NT2/D1 (cell line): Measurements from ENCODE around the gene TMEM125.

ENCODE experiments used
- DNase-seq: peaks from one replicate; pipeline ENCODE4 v3.0.0-alpha.2; 2011; ENCODE audit warnings: low read depth, low spot score
- H3K27me3 ChIP-seq: 2 replicates; pipeline ENCODE4 v1.6.0; 2011; ENCODE audit warnings: mild to moderate bottlenecking; ENCODE audit not compliant: insufficient read length, insufficient read depth
- H3K36me3 ChIP-seq: 2 replicates; pipeline ENCODE4 v1.6.1; 2011; ENCODE audit warnings: mild to moderate bottlenecking, low read length, mixed read lengths; ENCODE audit not compliant: insufficient read depth, insufficient read length
- H3K4me1 ChIP-seq: 2 replicates; pipeline ENCODE4 v1.5.1; 2011; ENCODE audit not compliant: insufficient read depth, insufficient read length
- H3K4me3 ChIP-seq: 2 replicates; pipeline ENCODE4 v1.5.1; 2011; ENCODE audit warnings: low read depth; ENCODE audit not compliant: insufficient read length
- H3K9ac ChIP-seq: 2 replicates; pipeline ENCODE4 v1.6.0; 2011; ENCODE audit warnings: low read depth; ENCODE audit not compliant: insufficient read length
- H3K9me3 ChIP-seq: 2 replicates; pipeline ENCODE4 v1.5.1; 2011; ENCODE audit warnings: mild to moderate bottlenecking, low read length; ENCODE audit not compliant: insufficient read depth
- SUZ12 ChIP-seq: IDR thresholded peaks from 2 replicates; pipeline ENCODE4 v1.6.1; 2011; ENCODE audit not compliant: insufficient read length, insufficient read depth; ENCODE audit errors: extremely low read depth
- YY1 ChIP-seq: IDR thresholded peaks from 2 replicates; pipeline ENCODE4 v1.6.1; 2011; ENCODE audit not compliant: insufficient read length, insufficient read depth
- ZNF274 ChIP-seq: IDR thresholded peaks from 2 replicates; pipeline ENCODE4 v1.6.1; 2011; ENCODE audit warnings: mild to moderate bottlenecking, low read depth, low read length

Gene TMEM125

GRCh38 chr1:43256675-43257570 lies 12.9 kb upstream of the TMEM125 start:
- peaks cover 49% of the 10 kb centered on the region for H3K9me3 ChIP-seq

DNA sequence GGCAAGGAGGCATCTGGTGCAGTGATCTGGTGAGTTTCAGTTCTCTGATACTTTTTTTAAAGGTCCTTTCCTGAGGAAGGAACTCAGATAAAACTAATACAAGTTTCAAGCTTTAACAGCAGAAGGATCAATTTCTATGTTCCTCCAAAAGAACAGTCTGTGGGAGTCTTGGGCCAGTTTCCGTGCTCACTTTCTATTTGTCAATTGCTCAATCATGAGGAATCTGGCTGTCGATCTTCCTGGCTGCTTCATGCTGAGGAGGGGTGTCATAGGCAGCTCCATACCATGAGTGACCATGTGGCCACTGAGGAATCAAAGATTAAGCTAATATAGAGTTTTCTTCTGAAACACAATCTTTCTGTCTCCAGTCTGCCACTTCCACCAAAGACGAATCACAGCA lies 11.4 kb upstream of the TMEM125 start:
- no peak for DNase-seq
- Histone ChIP-seq H3K4me3 (no peak overlapping the region), H3K36me3 (no peaks in the 10 kb centered on the region), H3K27me3 (no peaks in the 10 kb centered on the region), H3K9me3 (peaks cover 63% of the 10 kb centered on the region), H3K4me1 (no peaks in the 10 kb centered on the region), H3K9ac (no peak overlapping the region)
- TF ChIP-seq SUZ12 (no peak), YY1 (no peak), ZNF274 (no peak)

More at GRCh38 chr1:43256675-43257570, 12.9 kb upstream of the TMEM125 start:
- TF ChIP-seq SUZ12 (no peak), ZNF274 (no peak), YY1 (no peak)
- H3K4me3 ChIP-seq: no peak overlapping the region
- H3K36me3 ChIP-seq: no peaks in the 10 kb centered on the region
- no peak for DNase-seq
- H3K4me1 ChIP-seq: no peaks in the 10 kb centered on the region
- H3K27me3 ChIP-seq: no peaks in the 10 kb centered on the region
- H3K9ac ChIP-seq: no peak overlapping the region

GRCh38 chr1:43265431-43265830 lies 4.4 kb upstream of the TMEM125 start:
- H3K9me3 ChIP-seq: peaks cover 57% of the 10 kb centered on the region
- no peak for TF ChIP-seq ZNF274
- TF ChIP-seq YY1: no peak
- no peak for TF ChIP-seq SUZ12
- no peaks in the 10 kb centered on the region for H3K36me3 ChIP-seq
- no peak overlapping the region for H3K9ac ChIP-seq
- H3K4me3 ChIP-seq: no peak overlapping the region
- no peaks in the 10 kb centered on the region for H3K27me3 ChIP-seq
- no peak for DNase-seq
- no peaks in the 10 kb centered on the region for H3K4me1 ChIP-seq

DNA sequence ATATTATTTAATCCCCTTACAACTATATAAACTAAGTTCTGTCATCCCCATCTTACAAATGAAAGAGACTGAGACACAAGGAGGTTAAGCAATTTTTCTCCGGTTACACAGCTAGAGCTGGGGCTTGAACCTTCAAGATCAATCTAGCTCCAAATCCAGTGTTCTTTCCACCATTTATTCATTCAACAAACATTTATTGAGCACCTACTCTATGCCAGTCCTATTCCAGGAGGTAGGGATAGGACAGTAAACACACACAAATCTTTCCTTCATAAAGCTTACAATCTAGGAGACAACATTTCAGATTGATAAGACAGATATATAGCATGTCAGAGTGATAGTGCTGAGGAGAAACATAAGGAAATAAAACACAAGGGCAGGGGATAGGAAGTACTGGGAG lies 2.9 kb upstream of the TMEM125 start:
- TF ChIP-seq ZNF274 (no peak), SUZ12 (no peak), YY1 (no peak)
- Histone ChIP-seq H3K9ac (no peak overlapping the region), H3K4me3 (no peak overlapping the region), H3K27me3 (no peaks in the 10 kb centered on the region), H3K36me3 (no peaks in the 10 kb centered on the region), H3K4me1 (peaks cover 8% of the 10 kb centered on the region), H3K9me3 (peaks cover 43% of the 10 kb centered on the region)
- no peak for DNase-seq

- DNase-seq: no peak
These were observed 2.4 kb upstream of the TMEM125 start for GRCh38 chr1:43267291-43267805.

GRCh38 chr1:43267818-43268425 lies 1.9 kb upstream of the TMEM125 start:
- Histone ChIP-seq H3K9ac (no peak overlapping the region), H3K36me3 (no peaks in the 10 kb centered on the region), H3K27me3 (no peaks in the 10 kb centered on the region), H3K4me3 (no peak overlapping the region), H3K9me3 (peaks cover 32% of the 10 kb centered on the region), H3K4me1 (peaks cover 8% of the 10 kb centered on the region)
- no peak for TF ChIP-seq ZNF274
- no peak for TF ChIP-seq YY1
- no peak for TF ChIP-seq SUZ12
- no peak for DNase-seq

More at GRCh38 chr1:43267291-43267805, 2.4 kb upstream of the TMEM125 start:
- no peaks in the 10 kb centered on the region for H3K27me3 ChIP-seq
- H3K36me3 ChIP-seq: no peaks in the 10 kb centered on the region
- peaks cover 8% of the 10 kb centered on the region for H3K4me1 ChIP-seq
- no peak overlapping the region for H3K4me3 ChIP-seq
- H3K9me3 ChIP-seq: peaks cover 38% of the 10 kb centered on the region
- H3K9ac ChIP-seq: no peak overlapping the region
- TF ChIP-seq ZNF274 (no peak), YY1 (no peak), SUZ12 (no peak)
